AG09309 (cell line): Measurements from ENCODE around the gene IQCF2.
"Not testable (repeated sequence)": the region's sequence is repeated elsewhere in the genome, so short reads cannot be mapped to it uniquely, and the experiment has no call there.

Experiments used
- DNase-seq: peaks from one replicate; pipeline ENCODE4 v3.0.0-alpha.2; 2010; ENCODE audit warnings: low read depth
- H3K4me3 ChIP-seq: 2 replicates; pipeline ENCODE4 v1.5.1; 2011; ENCODE audit warnings: mild to moderate bottlenecking, low read depth, low read length, moderate library complexity; ENCODE audit not compliant: control insufficient read depth
- TF ChIP-seq, protein P1 (sequence below): IDR thresholded peaks from 2 replicates; pipeline ENCODE4 v1.5.1; 2011; ENCODE audit warnings: mild to moderate bottlenecking, low read depth, low read length, inconsistent platforms; ENCODE audit not compliant: insufficient read depth, control insufficient read depth; ENCODE audit errors: missing control alignments

Gene IQCF2

GRCh38 chr3:51845129-51845528 lies 16.3 kb upstream of the IQCF2 start:
- TF ChIP-seq, protein P1, sequence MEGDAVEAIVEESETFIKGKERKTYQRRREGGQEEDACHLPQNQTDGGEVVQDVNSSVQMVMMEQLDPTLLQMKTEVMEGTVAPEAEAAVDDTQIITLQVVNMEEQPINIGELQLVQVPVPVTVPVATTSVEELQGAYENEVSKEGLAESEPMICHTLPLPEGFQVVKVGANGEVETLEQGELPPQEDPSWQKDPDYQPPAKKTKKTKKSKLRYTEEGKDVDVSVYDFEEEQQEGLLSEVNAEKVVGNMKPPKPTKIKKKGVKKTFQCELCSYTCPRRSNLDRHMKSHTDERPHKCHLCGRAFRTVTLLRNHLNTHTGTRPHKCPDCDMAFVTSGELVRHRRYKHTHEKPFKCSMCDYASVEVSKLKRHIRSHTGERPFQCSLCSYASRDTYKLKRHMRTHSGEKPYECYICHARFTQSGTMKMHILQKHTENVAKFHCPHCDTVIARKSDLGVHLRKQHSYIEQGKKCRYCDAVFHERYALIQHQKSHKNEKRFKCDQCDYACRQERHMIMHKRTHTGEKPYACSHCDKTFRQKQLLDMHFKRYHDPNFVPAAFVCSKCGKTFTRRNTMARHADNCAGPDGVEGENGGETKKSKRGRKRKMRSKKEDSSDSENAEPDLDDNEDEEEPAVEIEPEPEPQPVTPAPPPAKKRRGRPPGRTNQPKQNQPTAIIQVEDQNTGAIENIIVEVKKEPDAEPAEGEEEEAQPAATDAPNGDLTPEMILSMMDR, result no peak
- no peak overlapping the region for H3K4me3 ChIP-seq
- DNase-seq, result no peak

GRCh38 chr3:51855411-51855810 lies 6.0 kb upstream of the IQCF2 start:
- not testable (repeated sequence) for DNase-seq, H3K4me3 ChIP-seq

DNA sequence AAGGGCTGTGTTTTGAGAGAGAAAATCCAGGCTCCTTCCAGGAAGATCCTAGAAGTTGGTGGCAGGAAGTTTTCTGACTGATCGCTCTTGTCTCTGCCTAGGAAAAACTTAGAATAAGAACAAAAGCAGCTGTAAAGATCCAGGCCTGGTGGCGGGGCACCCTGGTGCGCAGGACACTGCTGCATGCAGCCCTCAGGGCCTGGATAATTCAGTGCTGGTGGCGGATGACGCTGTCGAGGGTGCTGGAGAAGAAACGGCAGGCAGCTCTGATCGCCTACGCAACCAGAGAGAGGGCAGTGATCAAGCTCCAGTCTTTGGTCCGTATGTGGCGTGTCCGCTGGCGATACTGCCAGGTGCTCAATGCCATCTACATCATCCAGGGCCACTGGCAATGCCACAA lies 1.5 kb downstream of the IQCF2 start:
- TF ChIP-seq, protein P1, result no peak
- no peak for DNase-seq
- H3K4me3 ChIP-seq, result no peak overlapping the region

DNA sequence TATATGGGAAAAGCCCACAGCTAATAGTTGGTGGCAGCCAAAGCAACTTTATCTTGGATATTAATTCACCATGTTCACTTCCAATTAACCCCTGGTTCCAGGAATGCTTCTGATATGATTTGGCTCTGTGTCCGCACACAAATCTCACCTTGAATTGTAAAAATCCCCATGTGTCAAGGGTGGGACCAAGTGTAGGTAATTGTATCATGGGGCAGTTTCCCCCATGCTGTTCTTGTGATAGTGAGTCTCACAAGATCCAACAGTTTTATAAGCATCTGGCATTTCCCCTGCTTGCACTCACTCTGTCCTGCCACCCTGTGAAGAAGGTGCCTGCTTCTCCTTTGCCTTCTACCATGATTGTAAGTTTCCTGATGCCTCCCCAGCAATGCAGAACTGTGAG lies 7.5 kb downstream of the IQCF2 start:
- H3K4me3 ChIP-seq, DNase-seq: not testable (repeated sequence)

- TF ChIP-seq, protein P1, result no peak
- no peak for DNase-seq
- H3K4me3 ChIP-seq, result no peak overlapping the region
Measured at GRCh38 chr3:51869304-51869703, 7.9 kb downstream of the IQCF2 start.

GRCh38 chr3:51873253-51873766 lies 11.9 kb downstream of the IQCF2 start:
- TF ChIP-seq, protein P1, result no peak
- DNase-seq, result no peak

DNA sequence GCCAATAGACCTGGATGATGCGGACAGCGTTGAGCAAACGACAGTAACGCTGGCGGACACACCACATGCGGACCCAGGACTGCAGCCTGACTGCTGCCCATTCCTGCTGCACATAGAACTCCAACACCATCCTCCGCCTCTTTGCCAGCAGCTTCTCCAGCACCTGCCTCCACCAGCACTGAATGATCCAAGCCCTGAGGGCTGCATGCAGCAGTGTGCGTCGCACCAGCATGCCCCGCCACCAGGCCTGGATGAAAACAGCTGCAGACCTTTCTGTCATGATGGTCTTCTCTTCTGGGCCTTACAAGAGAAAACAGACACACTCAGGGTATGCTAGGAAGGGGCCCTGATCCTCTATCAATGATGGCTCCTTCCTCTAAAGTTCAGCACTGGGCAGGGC lies 12.5 kb downstream of the IQCF2 start:
- DNase-seq, result no peak
- TF ChIP-seq, protein P1, result no peak
- H3K4me3 ChIP-seq, result no peak overlapping the region

More at GRCh38 chr3:51873253-51873766, 11.9 kb downstream of the IQCF2 start:
- no peak overlapping the region for H3K4me3 ChIP-seq

DNA sequence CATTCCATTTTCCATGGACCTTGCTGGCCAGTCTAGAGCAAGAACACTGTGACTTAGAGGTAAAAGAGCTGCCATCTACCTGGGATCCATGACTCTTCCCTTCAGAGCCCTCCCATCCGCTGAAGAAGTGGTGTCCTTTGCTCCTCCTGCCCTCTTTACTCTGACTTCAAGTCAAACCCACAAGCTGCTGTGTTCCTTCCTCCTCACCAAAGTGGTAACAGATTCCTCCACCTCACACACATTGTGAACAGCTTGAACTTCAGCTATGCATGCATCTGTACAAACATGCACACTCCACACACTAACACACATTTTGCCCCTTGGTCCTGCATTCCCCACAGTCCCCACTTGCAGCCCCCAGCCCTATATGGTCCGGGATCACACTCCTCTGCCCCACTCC lies 13.0 kb downstream of the IQCF2 start:
- TF ChIP-seq, protein P1, result no peak
- DNase-seq, result no peak
- H3K4me3 ChIP-seq, result no peak overlapping the region
